Activated naive CD8-positive, alpha-beta T cell treated with anti-CD3 and anti-CD28 coated beads, Interleukin-2, amount 50 U/mL, for 24 hours (primary cell): ENCODE results near the gene DEXI.
"Not testable (repeated sequence)": the region's sequence is repeated elsewhere in the genome, so short reads cannot be mapped to it uniquely, and the experiment has no call there.

ENCODE experiments used
- ATAC-seq: fragments of 150-1000 bp; cut with Tn5 transposase; one replicate; pipeline ENCODE4 v1.10.0; 2021
- DNase-seq: peaks from one replicate; pipeline ENCODE4 v3.0.0; 2021
- H3K27ac Mint-ChIP-seq: one replicate; pipeline ENCODE4 v1.8.0; 2021; ENCODE audit warnings: mild to moderate bottlenecking, mixed read lengths
- H3K27me3 Mint-ChIP-seq: one replicate; pipeline ENCODE4 v1.8.0; 2021; ENCODE audit warnings: mixed read lengths
- H3K36me3 Mint-ChIP-seq: one replicate; pipeline ENCODE4 v1.8.0; 2021; ENCODE audit warnings: low read depth, mixed read lengths
- H3K4me1 Mint-ChIP-seq: one replicate; pipeline ENCODE4 v1.8.0; 2021; ENCODE audit warnings: mixed read lengths
- H3K4me3 Mint-ChIP-seq: one replicate; pipeline ENCODE4 v1.8.0; 2021; ENCODE audit warnings: mild to moderate bottlenecking, moderate library complexity, mixed read lengths
- H3K9me3 Mint-ChIP-seq: one replicate; pipeline ENCODE4 v1.8.0; 2021; ENCODE audit warnings: mixed read lengths

The DEXI gene

DNA sequence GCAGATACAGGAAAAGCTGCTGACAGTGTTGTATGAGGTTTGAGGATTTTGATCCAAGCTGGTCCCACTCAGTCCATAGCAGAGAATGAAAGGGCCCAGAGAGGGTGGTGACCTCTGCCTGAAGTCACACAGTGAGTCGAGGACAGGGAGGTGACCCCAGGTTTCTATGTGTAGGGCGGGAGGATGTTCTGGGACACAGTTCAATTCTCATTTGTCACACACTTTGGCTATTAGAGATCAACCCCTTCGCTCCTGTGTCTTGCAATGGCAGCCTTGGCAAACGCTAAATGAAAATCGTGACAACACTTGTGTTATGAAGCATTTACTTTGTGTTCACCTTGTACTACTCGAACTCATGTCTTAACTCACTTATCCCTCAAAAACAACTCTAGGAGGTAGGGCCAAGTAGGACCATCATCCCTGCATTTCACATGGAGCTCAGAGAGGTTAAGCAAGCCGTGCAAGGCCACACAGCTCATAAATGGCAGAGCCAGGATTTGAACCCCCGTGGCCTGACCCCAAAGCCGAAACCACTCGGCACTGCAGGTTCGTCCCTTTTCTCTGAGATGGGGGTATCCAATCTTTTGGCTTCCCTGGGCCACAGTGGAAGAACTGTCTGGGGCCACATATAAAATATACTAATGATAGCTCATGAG is 10.2 kb downstream of the DEXI start:
- H3K4me3 Mint-ChIP-seq, result no peak overlapping the region
- peaks cover 20% of the 10 kb centered on the region for H3K36me3 Mint-ChIP-seq
- no peaks in the 10 kb centered on the region for H3K27me3 Mint-ChIP-seq
- DNase-seq (no peak), ATAC-seq (no peak)
- no peak overlapping the region for H3K27ac Mint-ChIP-seq
- no peaks in the 10 kb centered on the region for H3K9me3 Mint-ChIP-seq
- peaks cover 45% of the 10 kb centered on the region for H3K4me1 Mint-ChIP-seq

DNA sequence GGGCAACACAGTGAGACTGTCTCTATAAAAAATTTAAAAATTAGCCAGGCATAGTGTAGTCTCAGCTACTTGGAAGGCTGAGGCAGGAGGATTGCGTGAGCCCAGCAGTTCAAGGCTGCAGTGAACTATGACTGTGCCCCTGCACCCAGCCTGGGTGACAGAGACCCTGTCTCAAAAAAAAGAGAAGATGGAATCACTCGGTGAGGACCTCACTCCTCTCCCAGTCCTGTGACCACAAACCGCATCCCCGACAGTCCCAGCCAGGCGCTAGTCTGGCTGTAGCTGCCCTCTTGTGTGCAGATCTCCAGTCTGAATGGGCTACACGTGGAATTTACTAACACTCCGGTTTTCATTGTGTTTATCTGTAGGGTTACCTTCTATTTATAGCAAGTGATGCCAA is 11.1 kb downstream of the DEXI start:
- Mint-ChIP-seq H3K4me1 (peaks cover 35% of the 10 kb centered on the region), H3K36me3 (peaks cover 16% of the 10 kb centered on the region)

DNA sequence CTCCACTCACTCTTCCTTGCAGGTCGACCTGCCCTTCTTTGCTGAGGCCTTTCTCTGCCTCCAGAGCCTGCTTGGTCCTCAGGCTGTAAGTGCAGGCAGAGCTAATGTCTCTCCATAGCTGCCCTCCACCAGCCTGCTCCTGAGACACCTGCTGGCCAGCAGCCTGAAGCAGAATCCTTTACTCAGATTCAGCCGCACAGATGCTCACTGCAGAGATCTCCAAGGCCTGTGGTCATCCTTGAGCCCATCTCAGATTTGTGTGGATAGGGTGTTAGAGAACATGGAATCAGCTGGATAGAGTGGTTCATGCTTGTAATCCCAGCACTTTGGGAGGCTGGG is 11.5 kb downstream of the DEXI start:
- Mint-ChIP-seq H3K27me3 (no peaks in the 10 kb centered on the region), H3K27ac (no peak overlapping the region)

More for the DNA sequence above, 11.1 kb downstream of the DEXI start:
- Mint-ChIP-seq H3K4me3 (no peak overlapping the region), H3K27me3 (no peaks in the 10 kb centered on the region), H3K27ac (no peak overlapping the region), H3K9me3 (no peaks in the 10 kb centered on the region)
- ATAC-seq (no peak), DNase-seq (no peak)

DNA sequence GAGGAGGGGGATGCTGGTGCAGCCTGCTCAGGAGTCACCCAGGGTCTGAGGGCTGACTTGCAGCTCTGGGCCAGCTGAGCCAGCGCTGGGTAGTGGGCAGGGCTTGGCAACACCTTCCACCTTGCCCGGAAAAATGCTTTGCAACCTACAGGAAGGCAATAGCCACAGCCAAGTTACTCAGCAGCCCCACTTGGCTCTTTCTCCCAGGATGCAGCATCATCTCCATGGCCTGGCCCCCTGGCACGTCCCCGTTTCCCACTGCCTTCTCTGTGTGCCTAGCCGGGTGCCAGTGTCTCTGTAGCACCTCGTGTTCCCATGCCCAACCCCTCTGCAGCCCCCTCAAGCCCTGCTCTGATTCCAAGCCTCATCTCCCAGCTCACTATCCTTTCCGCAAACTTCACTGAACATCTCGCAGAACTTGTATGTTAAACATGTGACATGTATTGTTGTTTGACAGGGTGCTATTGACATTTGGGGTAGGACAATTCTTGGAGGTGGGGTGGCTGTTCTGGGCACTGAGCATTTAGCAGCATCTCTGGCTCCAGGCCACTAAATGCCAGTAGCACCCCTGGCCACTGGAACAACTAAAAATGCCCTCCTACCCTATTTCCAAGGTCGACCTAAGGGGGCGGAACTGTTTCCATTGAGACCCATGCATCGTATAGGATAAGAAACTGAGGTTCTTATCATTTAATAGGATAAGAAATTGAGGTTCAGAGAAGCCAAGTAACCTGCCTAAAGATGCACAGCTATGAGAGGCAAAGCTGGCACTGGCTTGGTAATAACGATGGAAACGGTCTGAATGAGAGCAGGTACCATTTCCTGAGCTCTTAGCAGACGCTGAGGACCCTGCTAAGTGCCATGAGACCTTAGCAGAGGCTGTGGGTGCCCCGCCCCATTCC is 12.2 kb downstream of the DEXI start:
- peaks cover 25% of the 10 kb centered on the region for H3K4me1 Mint-ChIP-seq
- no peaks in the 10 kb centered on the region for H3K9me3 Mint-ChIP-seq
- ATAC-seq (no peak), DNase-seq (no peak)
- no peak overlapping the region for H3K27ac Mint-ChIP-seq
- no peaks in the 10 kb centered on the region for H3K27me3 Mint-ChIP-seq
- H3K36me3 Mint-ChIP-seq, result peaks cover 18% of the 10 kb centered on the region
- no peak overlapping the region for H3K4me3 Mint-ChIP-seq

More for the DNA sequence above, 11.5 kb downstream of the DEXI start:
- DNase-seq (no peak), ATAC-seq (no peak)
- H3K4me3 Mint-ChIP-seq, result no peak overlapping the region
- H3K36me3 Mint-ChIP-seq, result peaks cover 16% of the 10 kb centered on the region
- H3K9me3 Mint-ChIP-seq, result no peaks in the 10 kb centered on the region
- peaks cover 31% of the 10 kb centered on the region for H3K4me1 Mint-ChIP-seq

DNA sequence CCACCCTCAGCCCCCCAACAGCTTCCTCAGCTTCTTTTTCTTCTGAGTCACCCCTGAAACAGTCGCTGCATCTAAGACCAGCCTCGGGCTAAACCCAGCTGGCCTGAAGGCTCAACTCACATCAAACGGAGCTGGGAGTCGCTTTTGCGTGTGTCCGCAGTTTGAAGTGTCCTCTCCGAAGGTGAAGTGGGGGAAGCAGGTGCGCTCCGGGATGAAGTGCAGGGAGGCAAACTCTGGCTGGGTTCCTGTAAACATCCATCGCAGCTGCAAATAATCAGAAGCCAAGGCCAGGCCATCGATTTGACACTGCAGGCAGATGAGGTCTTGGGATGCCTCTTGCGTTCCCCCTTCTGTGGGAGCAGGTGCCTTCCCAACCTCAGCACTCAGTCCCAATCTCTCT is 13.2 kb downstream of the DEXI start:
- Mint-ChIP-seq H3K36me3 (peaks cover 23% of the 10 kb centered on the region), H3K27ac (peak overlapping the region; percentile 27)
- H3K4me3 Mint-ChIP-seq, result not testable (repeated sequence)

DNA sequence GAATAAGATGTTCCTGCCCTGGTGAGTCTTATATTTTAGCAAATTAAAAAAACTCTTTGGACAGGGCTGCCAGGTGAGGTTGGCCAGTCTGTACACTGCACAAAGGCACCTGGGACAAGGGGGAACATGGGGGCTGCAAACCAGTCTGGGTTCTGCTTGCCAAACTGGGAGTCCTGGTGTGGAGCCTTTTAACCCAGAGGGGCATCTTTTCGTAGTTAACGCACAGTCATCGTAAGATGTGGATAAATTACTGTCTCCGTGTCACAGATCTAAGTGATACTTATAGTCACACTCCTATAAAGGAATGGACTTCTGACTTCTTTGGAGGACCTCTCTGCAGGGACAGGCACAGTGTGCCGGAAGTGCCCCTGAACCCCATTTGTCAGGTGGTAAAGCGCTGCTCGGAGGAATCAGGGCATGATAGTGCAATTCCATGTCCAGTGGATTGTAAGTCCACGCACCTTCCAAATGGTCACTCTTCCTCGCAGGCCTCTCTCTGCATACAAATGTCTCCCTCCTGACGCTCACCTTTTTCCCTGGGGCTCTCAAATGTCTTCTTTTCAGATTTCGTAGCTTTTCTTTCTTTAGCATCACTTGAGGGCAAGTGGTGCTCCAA is 14.7 kb downstream of the DEXI start:
- Mint-ChIP-seq H3K36me3 (peaks cover 25% of the 10 kb centered on the region), H3K27me3 (no peaks in the 10 kb centered on the region), H3K4me3 (no peak overlapping the region), H3K9me3 (no peaks in the 10 kb centered on the region), H3K27ac (peak overlapping the region; percentile 39), H3K4me1 (peaks cover 5% of the 10 kb centered on the region)
- DNase-seq (no peak), ATAC-seq (no peak)

More for the DNA sequence above, 13.2 kb downstream of the DEXI start:
- H3K9me3 Mint-ChIP-seq, H3K27me3 Mint-ChIP-seq, ATAC-seq, DNase-seq: not testable (repeated sequence)
- H3K4me1 Mint-ChIP-seq, result peaks cover 15% of the 10 kb centered on the region

DNA sequence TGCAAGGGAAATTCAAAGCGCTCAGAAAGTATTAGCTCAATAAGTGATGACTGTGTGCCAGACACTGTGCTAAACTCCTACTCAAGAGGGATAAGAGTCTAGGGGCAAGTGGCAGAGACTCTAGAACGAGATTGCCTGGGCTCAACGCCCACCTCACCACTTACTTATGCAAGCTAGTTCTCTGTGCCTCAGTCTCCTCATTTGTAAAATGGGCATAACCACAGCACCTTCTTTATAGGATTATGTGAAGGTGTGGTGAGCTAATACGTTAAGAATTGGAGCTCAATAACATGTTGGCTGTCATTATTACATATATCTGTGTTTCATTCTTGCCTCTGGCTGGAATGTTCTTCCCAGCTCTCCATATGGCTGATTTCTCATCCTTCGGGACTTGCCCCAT is 15.4 kb downstream of the DEXI start:
- Mint-ChIP-seq H3K4me1 (peaks cover 5% of the 10 kb centered on the region), H3K9me3 (no peaks in the 10 kb centered on the region), H3K4me3 (no peak overlapping the region), H3K27ac (no peak overlapping the region), H3K36me3 (peaks cover 25% of the 10 kb centered on the region), H3K27me3 (no peaks in the 10 kb centered on the region)
- ATAC-seq (no peak), DNase-seq (no peak)

DNA sequence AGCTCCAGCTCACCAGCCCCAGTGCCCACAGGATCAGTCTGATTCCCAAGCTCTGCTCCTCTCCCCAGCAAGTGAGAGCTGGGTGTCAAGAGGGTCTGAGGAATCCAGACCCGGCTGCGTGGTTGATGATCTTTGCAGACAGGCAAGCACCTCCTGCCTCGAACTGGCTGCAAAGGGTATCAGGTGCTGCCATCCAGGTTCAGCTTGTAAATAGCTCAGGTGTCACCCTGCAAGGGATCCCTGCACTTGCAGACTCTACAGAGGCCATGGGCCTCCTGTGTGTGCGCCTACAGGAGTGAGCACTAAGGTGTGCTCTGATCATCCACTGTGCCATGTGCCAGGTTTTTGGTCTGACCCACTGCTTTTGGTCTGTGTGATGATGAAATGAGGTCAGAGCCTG is 16.2 kb downstream of the DEXI start:
- DNase-seq (no peak), ATAC-seq (no peak)
- no peak overlapping the region for H3K27ac Mint-ChIP-seq
- no peak overlapping the region for H3K4me3 Mint-ChIP-seq
- no peaks in the 10 kb centered on the region for H3K27me3 Mint-ChIP-seq
- peaks cover 5% of the 10 kb centered on the region for H3K4me1 Mint-ChIP-seq
- no peaks in the 10 kb centered on the region for H3K9me3 Mint-ChIP-seq
- H3K36me3 Mint-ChIP-seq, result peaks cover 25% of the 10 kb centered on the region

DNA sequence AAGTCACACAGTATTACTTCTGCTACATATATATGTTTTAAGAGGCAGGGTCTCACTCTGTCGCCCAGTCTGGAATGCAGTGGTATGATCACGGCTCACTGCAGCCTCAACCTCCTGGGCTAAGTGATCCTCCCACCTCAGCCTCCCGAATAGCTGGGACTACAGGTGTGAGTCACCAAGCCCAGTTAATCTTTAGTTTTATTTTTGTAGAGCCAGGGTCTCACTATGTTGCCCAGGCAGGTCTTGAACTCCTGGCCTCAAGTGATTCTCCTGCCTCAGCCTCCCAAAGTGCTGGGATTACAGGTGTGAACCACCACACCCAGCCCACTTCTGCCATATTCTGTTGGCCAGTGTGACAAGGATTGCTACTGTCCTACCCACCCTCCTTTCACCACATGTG is 17.0 kb downstream of the DEXI start:
- H3K9me3 Mint-ChIP-seq, DNase-seq, ATAC-seq, H3K27me3 Mint-ChIP-seq, H3K4me3 Mint-ChIP-seq, H3K4me1 Mint-ChIP-seq, H3K27ac Mint-ChIP-seq: not testable (repeated sequence)
- peaks cover 25% of the 10 kb centered on the region for H3K36me3 Mint-ChIP-seq

DNA sequence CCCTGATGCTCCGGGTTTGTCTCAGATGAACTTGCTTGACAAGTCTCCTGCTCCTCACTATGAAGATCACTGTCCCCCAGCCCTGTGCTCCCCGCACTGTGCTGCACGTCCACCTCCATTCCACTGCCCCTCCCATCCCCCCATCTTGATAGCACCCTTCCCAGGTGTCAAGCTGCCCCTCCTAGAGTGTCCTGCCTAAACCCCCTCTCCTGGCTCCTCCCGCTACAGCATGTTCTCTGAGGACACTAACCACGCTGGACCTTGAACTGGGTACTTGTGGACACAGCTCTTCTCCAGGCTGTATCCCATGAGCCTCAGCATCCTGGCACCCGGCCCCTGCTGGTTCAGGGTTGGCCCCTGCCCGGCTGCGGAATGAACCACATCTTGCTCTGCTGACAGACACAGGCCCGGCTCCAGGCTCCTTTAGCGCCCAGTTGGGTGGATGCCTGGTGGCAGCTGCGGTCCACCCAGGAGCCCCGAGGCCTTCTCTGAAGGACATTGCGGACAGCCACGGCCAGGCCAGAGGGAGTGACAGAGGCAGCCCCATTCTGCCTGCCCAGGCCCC is 18.5 kb downstream of the DEXI start:
- no peaks in the 10 kb centered on the region for H3K4me1 Mint-ChIP-seq

DNA sequence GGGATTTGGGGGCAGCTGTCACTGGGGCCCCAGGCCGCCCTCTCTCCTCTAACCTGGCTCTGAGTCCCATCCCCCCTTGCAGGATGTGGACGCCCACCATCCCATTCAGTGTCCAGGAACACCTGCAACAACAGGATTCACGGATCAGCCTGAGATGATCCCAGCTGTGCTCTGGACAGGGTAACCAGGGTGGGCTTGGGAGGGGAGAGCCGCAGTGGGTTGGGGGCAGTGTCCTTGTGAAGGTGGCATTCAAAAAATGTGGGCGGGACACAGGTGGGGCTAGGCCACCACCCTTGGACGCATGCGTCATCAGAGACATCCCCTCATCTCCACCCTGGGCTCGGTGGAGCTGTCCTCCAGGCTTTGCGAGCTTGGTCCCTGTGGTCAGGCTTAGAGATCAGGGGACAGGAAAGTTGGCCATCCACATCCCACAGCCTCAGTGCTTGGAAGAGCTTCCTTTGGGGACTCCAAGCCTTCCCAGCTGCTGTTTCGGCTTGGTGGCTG is 19.1 kb downstream of the DEXI start:
- Mint-ChIP-seq H3K27ac (no peak overlapping the region), H3K4me1 (peaks cover 5% of the 10 kb centered on the region), H3K27me3 (no peaks in the 10 kb centered on the region), H3K36me3 (peaks cover 25% of the 10 kb centered on the region), H3K4me3 (no peak overlapping the region), H3K9me3 (no peaks in the 10 kb centered on the region)
- no peak for ATAC-seq
- DNase-seq, result no peak

More for the DNA sequence above, 18.5 kb downstream of the DEXI start:
- ATAC-seq (no peak), DNase-seq (no peak)
- no peak overlapping the region for H3K27ac Mint-ChIP-seq
- H3K27me3 Mint-ChIP-seq, result no peaks in the 10 kb centered on the region
- H3K36me3 Mint-ChIP-seq, result peaks cover 25% of the 10 kb centered on the region
- H3K9me3 Mint-ChIP-seq, result no peaks in the 10 kb centered on the region
- no peak overlapping the region for H3K4me3 Mint-ChIP-seq

DNA sequence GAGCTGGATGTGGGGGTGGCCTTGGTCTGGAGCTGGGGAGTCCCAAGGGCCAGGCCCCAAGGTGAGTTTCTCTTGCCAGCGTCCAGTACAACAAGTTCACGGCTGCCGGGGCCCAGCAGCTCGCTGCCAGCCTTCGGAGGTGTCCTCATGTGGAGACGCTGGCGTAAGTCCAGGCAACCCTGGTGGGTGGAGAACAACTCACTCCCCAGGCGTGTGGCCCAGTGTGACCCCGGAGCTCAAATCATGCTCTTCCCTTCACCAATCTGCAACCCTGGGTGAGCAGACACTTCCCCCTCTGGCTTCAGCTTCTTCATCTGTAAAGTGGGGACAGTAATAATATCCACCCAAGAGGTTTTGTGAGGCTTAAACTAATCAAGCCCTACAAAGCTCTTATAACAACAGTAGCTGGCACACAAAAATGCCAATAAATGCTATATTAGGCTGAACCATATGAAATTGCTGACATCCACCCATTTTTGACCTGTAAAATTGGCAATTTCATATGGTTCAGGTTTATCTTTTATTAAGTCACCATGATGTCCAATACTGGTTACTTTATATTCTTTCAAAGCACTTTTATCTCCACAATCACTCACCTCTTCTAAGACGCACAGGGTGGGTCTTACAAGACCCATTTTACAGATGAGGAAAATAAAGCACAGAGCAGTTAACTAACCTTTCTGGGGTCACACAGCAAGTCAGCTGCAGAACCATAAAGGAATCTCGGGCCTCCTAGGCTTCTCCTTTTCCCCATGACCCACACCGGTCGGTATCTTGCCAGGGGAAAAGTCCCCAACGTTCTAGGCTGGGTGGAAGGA is 19.7 kb downstream of the DEXI start:
- H3K36me3 Mint-ChIP-seq, result peaks cover 20% of the 10 kb centered on the region
- peaks cover 7% of the 10 kb centered on the region for H3K4me1 Mint-ChIP-seq
- no peak for DNase-seq
- no peaks in the 10 kb centered on the region for H3K27me3 Mint-ChIP-seq
- H3K9me3 Mint-ChIP-seq, result no peaks in the 10 kb centered on the region
- no peak for ATAC-seq
- no peak overlapping the region for H3K27ac Mint-ChIP-seq
- no peak overlapping the region for H3K4me3 Mint-ChIP-seq

DNA sequence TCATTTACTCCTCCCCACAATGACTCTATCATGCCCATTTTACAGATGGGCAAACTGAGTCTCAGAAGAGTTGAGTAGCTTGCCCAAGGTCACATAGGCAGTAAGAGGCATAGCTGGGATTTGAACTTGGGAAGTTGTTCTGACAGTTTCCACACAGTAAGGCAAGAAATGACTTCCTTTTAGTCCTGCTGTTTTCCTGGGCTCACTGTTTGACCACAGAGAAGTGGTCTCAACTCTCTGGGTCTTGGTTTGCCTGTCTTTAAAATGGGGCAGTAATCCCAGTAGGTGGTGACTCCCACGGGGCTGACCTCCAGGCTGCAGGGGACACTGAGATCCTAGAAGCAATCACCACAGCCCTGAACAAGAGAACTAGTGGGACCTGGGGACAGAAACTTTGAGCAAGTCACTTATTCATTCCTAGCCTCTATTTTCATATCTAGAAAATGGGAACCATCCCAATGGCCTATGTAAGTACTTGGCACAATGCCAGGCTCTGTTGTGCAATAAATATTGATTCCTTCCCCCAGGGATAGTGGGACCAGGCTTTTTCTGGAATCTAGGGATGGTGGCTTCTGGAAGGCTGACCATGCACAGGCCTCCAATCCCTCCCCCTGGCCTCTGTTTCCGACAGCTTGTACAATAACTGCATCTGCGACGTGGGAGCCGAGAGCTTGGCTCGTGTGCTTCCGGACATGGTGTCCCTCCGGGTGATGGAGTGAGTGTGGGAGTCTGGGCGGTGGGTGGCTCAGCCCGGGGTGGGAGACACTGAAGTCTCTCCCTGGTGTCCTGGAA is 20.5 kb downstream of the DEXI start:
- Mint-ChIP-seq H3K27me3 (no peaks in the 10 kb centered on the region), H3K4me3 (no peak overlapping the region), H3K27ac (no peak overlapping the region), H3K36me3 (peaks cover 16% of the 10 kb centered on the region), H3K4me1 (peaks cover 7% of the 10 kb centered on the region), H3K9me3 (no peaks in the 10 kb centered on the region)
- DNase-seq (no peak), ATAC-seq (no peak)
